ENCODE results near the gene FCRLB. TPM values are rescaled to one million over a fixed set of nuclear protein-coding genes. Genes with fewer than 3 reads are reported as not detected.

The FCRLB gene
- total RNA-seq, 1 donor from 2014 or later, result 0.47 TPM

GRCh38 chr1:161728376-161729226 is 7.3 kb downstream of the FCRLB start:
- Mint-ChIP-seq H3K36me3 (no peaks in the 10 kb centered on the region), H3K27ac (peak overlapping the region; percentile 2), H3K4me1 (peaks cover 53% of the 10 kb centered on the region), H3K27me3 (ENCODE audit: low read depth) (peaks cover 12% of the 10 kb centered on the region), H3K4me3 (peak overlapping the region; percentile 40), H3K9me3 (no peaks in the 10 kb centered on the region)
- no peak for DNase-seq (ENCODE audit: low spot score in 2 of 2, unreplicated experiment in 2 of 2)
- TF ChIP-seq CTCF (IDR thresholded peaks at IDR 0.05; ENCODE audit: unreplicated experiment), result no peak

GRCh38 chr1:161730050-161730564 is 8.8 kb downstream of the FCRLB start:
- Mint-ChIP-seq H3K9me3 (no peaks in the 10 kb centered on the region), H3K36me3 (no peaks in the 10 kb centered on the region), H3K4me3 (no peak overlapping the region), H3K27me3 (ENCODE audit: low read depth) (peaks cover 3% of the 10 kb centered on the region), H3K27ac (no peak overlapping the region), H3K4me1 (peaks cover 60% of the 10 kb centered on the region)
- no peak for DNase-seq (ENCODE audit: low spot score in 2 of 2, unreplicated experiment in 2 of 2)
- no peak for TF ChIP-seq CTCF (IDR thresholded peaks at IDR 0.05; ENCODE audit: unreplicated experiment)

- no peak overlapping the region for H3K4me3 Mint-ChIP-seq
- no peaks in the 10 kb centered on the region for H3K9me3 Mint-ChIP-seq
- no peaks in the 10 kb centered on the region for H3K36me3 Mint-ChIP-seq
- peaks cover 51% of the 10 kb centered on the region for H3K4me1 Mint-ChIP-seq
- no peak for DNase-seq (ENCODE audit: low spot score in 2 of 2, unreplicated experiment in 2 of 2)
- H3K27ac Mint-ChIP-seq, result no peak overlapping the region
- TF ChIP-seq CTCF (IDR thresholded peaks at IDR 0.05; ENCODE audit: unreplicated experiment), result no peak
- no peaks in the 10 kb centered on the region for H3K27me3 Mint-ChIP-seq (ENCODE audit: low read depth)
These were observed 9.9 kb downstream of the FCRLB start for GRCh38 chr1:161731241-161731640.

DNA sequence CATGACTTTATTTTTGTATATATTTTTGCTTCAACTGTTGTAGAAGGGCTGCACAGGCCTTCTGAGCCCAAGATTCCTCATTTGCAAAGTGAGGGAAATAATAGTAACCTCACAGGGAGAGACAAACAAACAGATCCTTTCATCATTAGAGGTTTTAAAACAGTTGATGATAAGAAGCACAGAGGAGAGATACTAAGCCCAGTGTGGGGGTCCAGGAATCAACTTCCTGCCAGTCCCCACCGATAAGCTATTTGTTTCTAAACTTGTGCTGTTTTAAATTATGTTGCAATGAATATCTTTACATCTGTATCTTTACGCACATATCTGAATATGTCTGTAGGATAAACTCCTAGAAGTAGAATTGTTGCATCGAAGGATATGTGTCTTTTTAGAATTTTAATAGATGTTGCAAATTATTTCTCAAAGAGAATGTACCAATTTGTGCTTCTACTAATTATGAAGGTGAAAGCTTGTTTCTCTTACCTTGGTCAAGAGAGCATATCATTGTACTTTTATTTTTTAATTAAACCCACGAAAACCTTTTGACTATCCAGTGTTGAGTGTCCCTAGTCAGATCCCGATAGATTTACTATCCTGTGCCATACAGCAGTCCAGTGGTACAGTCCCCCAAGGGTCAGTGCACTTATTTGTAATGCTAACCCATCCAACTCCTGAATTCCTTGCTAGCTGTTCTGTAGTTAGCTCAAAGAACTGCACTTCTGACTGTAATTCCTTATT is 10.8 kb downstream of the FCRLB start:
- H3K27ac Mint-ChIP-seq, result no peak overlapping the region

DNA sequence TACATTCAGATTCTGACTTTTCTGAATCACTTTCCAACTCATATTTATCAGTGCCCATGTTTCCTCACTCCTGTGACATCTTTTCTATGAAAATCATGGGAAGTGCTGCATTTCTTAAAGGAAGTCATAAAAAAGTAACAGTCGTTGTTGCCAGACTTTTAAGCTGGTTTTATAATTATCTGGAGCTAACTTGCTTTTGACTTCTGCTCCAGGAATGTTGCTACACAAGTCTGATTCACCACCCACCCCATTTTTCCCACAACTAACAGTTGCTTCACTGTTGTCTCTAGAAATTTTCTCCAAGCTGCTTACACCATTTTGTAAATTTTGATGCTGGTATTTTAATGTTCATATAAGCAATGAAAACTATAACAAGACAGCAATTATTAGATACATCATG is 12.2 kb downstream of the FCRLB start:
- Mint-ChIP-seq H3K36me3 (no peaks in the 10 kb centered on the region), H3K27me3 (ENCODE audit: low read depth) (peaks cover 3% of the 10 kb centered on the region), H3K27ac (peak overlapping the region; percentile 74), H3K4me3 (no peak overlapping the region), H3K4me1 (peaks cover 45% of the 10 kb centered on the region), H3K9me3 (no peaks in the 10 kb centered on the region)
- no peak for DNase-seq (ENCODE audit: low spot score in 2 of 2, unreplicated experiment in 2 of 2)
- TF ChIP-seq CTCF (IDR thresholded peaks at IDR 0.05; ENCODE audit: unreplicated experiment), result no peak

More for the DNA sequence above, 10.8 kb downstream of the FCRLB start:
- Mint-ChIP-seq H3K4me1 (peaks cover 51% of the 10 kb centered on the region), H3K4me3 (no peak overlapping the region), H3K36me3 (no peaks in the 10 kb centered on the region), H3K27me3 (ENCODE audit: low read depth) (no peaks in the 10 kb centered on the region), H3K9me3 (no peaks in the 10 kb centered on the region)
- DNase-seq (ENCODE audit: low spot score in 2 of 2, unreplicated experiment in 2 of 2), result no peak
- no peak for TF ChIP-seq CTCF (IDR thresholded peaks at IDR 0.05; ENCODE audit: unreplicated experiment)
